Parathyroid adenoma (tissue), 2 donors: ENCODE results near the gene RGS17.

Experiments
- H2AFZ ChIP-seq: fragments of 300-600 bp; sonication (generic); one replicate; pipeline ENCODE4 v1.7.0; 2017; ENCODE audit warnings: antibody characterized with exemption, mild to moderate bottlenecking
- H3K27ac ChIP-seq: fragments of 300-600 bp; sonication (generic); one replicate; pipeline ENCODE4 v1.7.0; 2017
- H3K27me3 ChIP-seq: fragments of 300-600 bp; sonication (generic); one replicate; pipeline ENCODE4 v1.7.0; 2017; ENCODE audit warnings: low read length; ENCODE audit not compliant: control insufficient read depth, insufficient read depth
- H3K36me3 ChIP-seq: fragments of 300-600 bp; sonication (generic); one replicate; pipeline ENCODE4 v1.7.0; 2017; ENCODE audit warnings: low read length; ENCODE audit not compliant: control insufficient read depth, insufficient read depth
- H3K4me1 ChIP-seq: fragments of 300-600 bp; sonication (generic); one replicate; pipeline ENCODE4 v1.7.0; 2017; ENCODE audit warnings: control low read depth
- H3K4me2 ChIP-seq: fragments of 300-600 bp; sonication (generic); one replicate; pipeline ENCODE4 v1.7.0; 2017; ENCODE audit warnings: low read length
- H3K4me3 ChIP-seq: fragments of 300-600 bp; sonication (generic); one replicate; pipeline ENCODE4 v1.7.0; 2017; ENCODE audit warnings: low read depth, low read length
- H3K79me2 ChIP-seq: fragments of 300-600 bp; sonication (generic); one replicate; pipeline ENCODE4 v1.7.0; 2017; ENCODE audit warnings: control low read depth
- H3K9ac ChIP-seq: fragments of 300-600 bp; sonication (generic); one replicate; pipeline ENCODE4 v1.7.0; 2017; ENCODE audit warnings: mild to moderate bottlenecking
- H3K9me3 ChIP-seq: fragments of 300-600 bp; sonication (generic); one replicate; pipeline ENCODE4 v1.7.0; 2017; ENCODE audit warnings: low read length; ENCODE audit not compliant: control insufficient read depth
- CTCF ChIP-seq: fragments of 300-600 bp; sonication (generic); IDR thresholded peaks from one replicate; pipeline ENCODE4 v1.7.0; 2017; ENCODE audit warnings: antibody characterized with exemption, mild to moderate bottlenecking
- donor health status: primary hyperparathyroidism.

Gene RGS17

GRCh38 chr6:153150752-153151440 lies 19.8 kb upstream of the RGS17 start:
- H2AFZ ChIP-seq, result peak overlapping the region; percentile 55
- H3K4me3 ChIP-seq, result peak overlapping the region; percentile 47
- H3K4me2 ChIP-seq, result peak overlapping the region; percentile 84
- H3K79me2 ChIP-seq, result no peaks in the 10 kb centered on the region
- peaks cover 3% of the 10 kb centered on the region for H3K4me1 ChIP-seq
- H3K27ac ChIP-seq, result no peak overlapping the region
- H3K9me3 ChIP-seq, result no peaks in the 10 kb centered on the region
- no peaks in the 10 kb centered on the region for H3K36me3 ChIP-seq
- no peaks in the 10 kb centered on the region for H3K27me3 ChIP-seq
- H3K9ac ChIP-seq, result no peak overlapping the region
- no peak for TF ChIP-seq CTCF

- no peak overlapping the region for H2AFZ ChIP-seq
- H3K4me2 ChIP-seq, result peak overlapping the region; percentile 84
- no peaks in the 10 kb centered on the region for H3K27me3 ChIP-seq
- H3K9ac ChIP-seq, result no peak overlapping the region
- peak overlapping the region; percentile 47 for H3K4me3 ChIP-seq
- H3K79me2 ChIP-seq, result no peaks in the 10 kb centered on the region
- no peaks in the 10 kb centered on the region for H3K9me3 ChIP-seq
- H3K27ac ChIP-seq, result no peak overlapping the region
- TF ChIP-seq CTCF, result no peak
- no peaks in the 10 kb centered on the region for H3K36me3 ChIP-seq
- H3K4me1 ChIP-seq, result peaks cover 3% of the 10 kb centered on the region
Measured at GRCh38 chr6:153150371-153150751, 19.3 kb upstream of the RGS17 start.

GRCh38 chr6:153149891-153150290 lies 18.8 kb upstream of the RGS17 start:
- H3K27me3 ChIP-seq, result no peaks in the 10 kb centered on the region
- no peak overlapping the region for H3K4me2 ChIP-seq
- no peak overlapping the region for H3K9ac ChIP-seq
- no peak for TF ChIP-seq CTCF
- H2AFZ ChIP-seq, result no peak overlapping the region
- no peaks in the 10 kb centered on the region for H3K9me3 ChIP-seq
- H3K36me3 ChIP-seq, result no peaks in the 10 kb centered on the region
- no peak overlapping the region for H3K27ac ChIP-seq
- no peak overlapping the region for H3K4me3 ChIP-seq
- no peaks in the 10 kb centered on the region for H3K79me2 ChIP-seq
- H3K4me1 ChIP-seq, result peaks cover 3% of the 10 kb centered on the region

GRCh38 chr6:153146413-153146812 lies 15.3 kb upstream of the RGS17 start:
- Histone ChIP-seq H3K4me1 (peaks cover 3% of the 10 kb centered on the region), H2AFZ (no peak overlapping the region), H3K4me3 (no peak overlapping the region), H3K27me3 (no peaks in the 10 kb centered on the region), H3K4me2 (no peak overlapping the region), H3K79me2 (no peaks in the 10 kb centered on the region), H3K9me3 (no peaks in the 10 kb centered on the region), H3K27ac (no peak overlapping the region), H3K36me3 (no peaks in the 10 kb centered on the region), H3K9ac (no peak overlapping the region)
- TF ChIP-seq CTCF, result no peak

- Histone ChIP-seq H3K9me3 (no peaks in the 10 kb centered on the region), H2AFZ (no peak overlapping the region), H3K4me2 (no peak overlapping the region), H3K27ac (no peak overlapping the region), H3K79me2 (no peaks in the 10 kb centered on the region), H3K27me3 (no peaks in the 10 kb centered on the region), H3K36me3 (no peaks in the 10 kb centered on the region), H3K9ac (no peak overlapping the region), H3K4me3 (no peak overlapping the region), H3K4me1 (no peaks in the 10 kb centered on the region)
- TF ChIP-seq CTCF, result no peak
Measured at GRCh38 chr6:153145591-153145990, 14.5 kb upstream of the RGS17 start.
